DMS153 treated with DMSO at 0.1 percent for 48 hours (cell line): Measurements from ENCODE around the gene TMPRSS9.

Experiments used
- DNase-seq: peaks from one replicate; lab custom pipeline; 2025; ENCODE audit not compliant: unreplicated experiment; lab: John Stamatoyannopoulos, UW

The TMPRSS9 gene

DNA sequence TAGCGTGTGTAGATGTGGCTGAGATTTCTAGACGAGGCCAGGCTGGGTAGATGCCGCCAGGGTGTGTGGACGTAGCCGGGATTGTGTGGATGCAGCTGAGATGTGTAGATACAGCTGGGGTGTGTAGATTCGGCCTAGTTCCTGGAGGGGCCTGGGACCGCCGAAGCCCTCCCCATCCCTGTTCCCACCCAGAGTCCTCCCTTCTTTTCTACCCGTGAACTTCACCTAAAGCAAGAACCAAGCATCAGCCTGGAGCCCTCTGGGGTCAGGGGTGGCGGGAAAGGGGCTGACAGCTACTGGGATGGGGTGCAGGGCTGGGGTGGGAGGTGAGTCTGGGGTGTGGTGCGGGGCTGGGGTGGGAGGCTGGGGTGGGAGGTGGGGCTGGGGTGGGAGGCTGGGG lies 768 bp downstream of the TMPRSS9 start:
- no peak for DNase-seq

- DNase-seq = no peak
These were observed 1.4 kb downstream of the TMPRSS9 start for GRCh38 chr19:2361246-2362045.

DNA sequence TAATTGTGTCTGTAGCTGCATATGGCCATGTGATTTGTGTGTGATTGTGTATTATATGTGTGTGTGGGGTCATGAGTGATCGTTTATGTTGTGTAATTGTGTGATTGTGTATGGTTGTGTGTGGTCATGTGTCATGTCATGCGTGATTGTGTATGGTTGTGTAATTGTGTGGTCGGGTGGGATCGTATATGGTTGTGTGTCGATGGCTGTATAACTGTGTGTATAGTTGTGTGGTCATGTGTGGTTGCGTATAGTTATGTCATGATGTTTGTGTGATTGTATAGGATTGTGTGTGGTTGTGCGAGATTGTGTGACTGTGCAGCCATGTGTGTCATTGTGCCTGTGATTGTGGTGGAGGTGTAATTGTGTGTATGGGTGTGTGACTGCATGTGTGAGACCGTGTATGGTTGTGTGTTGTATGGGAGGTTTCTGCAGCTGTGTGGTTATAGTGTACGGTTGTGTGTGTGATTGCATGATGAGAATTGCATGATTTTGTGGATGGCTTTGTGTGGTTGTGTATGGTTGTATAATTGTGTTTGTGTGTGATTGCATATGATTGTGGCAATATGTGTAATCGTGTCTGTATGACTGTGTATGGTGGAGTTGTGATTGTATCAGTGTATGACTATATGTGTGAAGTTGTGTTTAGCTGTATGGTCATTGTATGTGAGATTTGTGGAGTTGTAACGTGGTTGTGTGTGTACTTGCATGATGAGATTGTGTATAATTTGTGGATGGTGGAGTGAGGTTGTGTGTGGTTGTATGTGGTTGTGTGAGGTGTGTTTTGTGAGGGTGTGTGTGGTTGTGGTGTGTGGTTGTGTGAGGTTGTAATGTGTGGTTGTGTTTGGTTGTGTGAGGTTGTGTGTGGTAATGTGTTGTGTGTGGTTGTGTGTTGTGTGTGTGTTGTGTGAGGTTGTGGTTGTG lies 2.2 kb downstream of the TMPRSS9 start:
- no peak for DNase-seq

DNA sequence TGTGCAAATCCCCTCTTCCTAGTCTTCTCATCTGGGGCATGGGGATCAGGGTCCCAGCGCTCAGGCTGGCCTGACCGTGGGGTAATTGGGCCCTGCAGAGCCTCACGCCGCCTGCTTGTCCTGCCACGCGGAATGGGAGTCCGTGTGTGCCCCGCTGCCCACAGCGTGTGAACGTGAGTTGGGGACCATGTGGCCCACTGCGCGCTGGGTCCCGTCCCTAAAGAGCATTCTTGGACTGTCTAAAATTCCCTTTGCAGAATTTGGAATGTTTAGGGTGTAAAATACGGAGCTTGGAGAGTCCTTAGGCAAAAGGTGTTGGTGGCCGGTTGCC lies 2.9 kb downstream of the TMPRSS9 start:
- DNase-seq = no peak

- DNase-seq = no peak
These were observed 3.4 kb downstream of the TMPRSS9 start for GRCh38 chr19:2363419-2363818.

DNA sequence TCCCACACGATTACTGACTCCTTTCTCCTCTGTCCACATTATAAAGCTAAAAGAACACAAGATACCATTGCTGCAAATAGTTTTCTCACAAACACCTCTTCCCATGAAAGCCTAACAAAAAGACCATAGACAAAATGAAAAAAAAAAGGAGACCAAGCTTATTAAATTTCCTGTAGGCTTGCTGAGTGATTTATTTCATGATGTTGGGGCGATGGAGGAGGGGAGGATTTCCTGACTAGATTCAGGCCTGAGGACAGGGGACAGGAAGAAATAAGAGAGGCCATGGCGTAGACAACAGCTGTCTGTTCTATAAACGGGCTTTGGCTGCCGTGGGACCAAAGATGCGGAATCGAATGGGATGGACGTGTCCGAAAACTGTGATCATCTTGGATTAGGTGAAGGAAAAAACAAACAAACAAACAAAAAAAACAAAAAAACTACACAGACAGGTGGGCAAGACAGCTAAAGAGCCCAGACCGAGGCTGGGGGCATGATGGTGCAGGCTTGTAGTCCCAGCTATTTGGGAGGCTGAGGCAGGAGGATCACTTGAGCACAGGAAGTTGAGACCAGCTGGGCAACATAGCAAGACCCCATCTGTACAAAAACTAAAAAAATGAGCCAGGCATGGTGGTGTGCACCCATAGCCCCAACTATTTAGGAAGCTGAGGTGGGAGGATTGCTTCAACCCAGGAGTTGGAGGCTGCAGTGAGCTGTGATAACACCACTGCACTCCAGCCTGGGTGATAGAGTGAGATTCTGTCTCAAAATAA lies 5.3 kb downstream of the TMPRSS9 start:
- DNase-seq = no peak

DNA sequence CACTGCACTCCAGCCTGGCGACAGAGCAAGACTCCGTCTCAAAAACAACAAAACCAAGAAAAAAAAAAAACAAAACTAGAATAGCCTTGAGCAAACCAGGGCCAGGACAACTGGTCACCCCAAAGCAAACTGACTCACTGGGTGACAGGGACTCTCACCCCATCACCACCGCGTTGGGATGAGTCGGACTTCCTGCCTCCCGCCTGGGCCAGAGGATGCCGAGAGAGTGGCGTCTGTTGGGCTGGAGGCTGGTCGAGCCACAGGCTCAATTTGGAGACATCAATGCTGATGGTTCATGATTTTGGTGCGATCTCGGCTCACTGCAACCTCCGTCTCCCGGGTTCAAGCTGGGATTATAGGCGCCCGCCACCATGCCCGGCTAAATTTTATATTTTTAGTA lies 11.6 kb downstream of the TMPRSS9 start:
- no peak for DNase-seq

- DNase-seq = no peak
These were observed 12.1 kb downstream of the TMPRSS9 start for GRCh38 chr19:2372076-2372612.

DNA sequence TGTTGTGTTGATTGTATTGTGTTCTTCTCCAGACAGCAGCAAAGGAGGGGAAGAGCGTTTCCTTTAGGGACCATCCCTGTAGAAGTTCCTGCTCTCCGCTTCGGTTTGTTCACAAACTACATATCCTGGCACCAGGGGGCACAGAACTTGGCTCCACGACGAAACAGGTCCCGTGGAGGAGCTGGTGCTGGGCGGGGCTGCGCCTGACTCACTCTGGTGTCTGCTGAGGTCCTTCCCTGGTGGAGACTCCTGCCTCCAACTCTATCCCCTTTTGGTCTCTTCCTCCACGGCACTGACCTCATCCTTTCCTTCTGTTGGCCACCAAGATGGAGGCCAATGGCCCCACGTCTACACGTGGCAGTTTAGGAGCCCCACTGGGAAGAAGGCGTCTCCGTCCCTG lies 14.7 kb downstream of the TMPRSS9 start:
- DNase-seq = no peak

GRCh38 chr19:2375353-2376121 lies 15.5 kb downstream of the TMPRSS9 start:
- no peak for DNase-seq

GRCh38 chr19:2376784-2377519 lies 16.9 kb downstream of the TMPRSS9 start:
- no peak for DNase-seq

GRCh38 chr19:2380567-2380966 lies 20.5 kb downstream of the TMPRSS9 start:
- no peak for DNase-seq

DNA sequence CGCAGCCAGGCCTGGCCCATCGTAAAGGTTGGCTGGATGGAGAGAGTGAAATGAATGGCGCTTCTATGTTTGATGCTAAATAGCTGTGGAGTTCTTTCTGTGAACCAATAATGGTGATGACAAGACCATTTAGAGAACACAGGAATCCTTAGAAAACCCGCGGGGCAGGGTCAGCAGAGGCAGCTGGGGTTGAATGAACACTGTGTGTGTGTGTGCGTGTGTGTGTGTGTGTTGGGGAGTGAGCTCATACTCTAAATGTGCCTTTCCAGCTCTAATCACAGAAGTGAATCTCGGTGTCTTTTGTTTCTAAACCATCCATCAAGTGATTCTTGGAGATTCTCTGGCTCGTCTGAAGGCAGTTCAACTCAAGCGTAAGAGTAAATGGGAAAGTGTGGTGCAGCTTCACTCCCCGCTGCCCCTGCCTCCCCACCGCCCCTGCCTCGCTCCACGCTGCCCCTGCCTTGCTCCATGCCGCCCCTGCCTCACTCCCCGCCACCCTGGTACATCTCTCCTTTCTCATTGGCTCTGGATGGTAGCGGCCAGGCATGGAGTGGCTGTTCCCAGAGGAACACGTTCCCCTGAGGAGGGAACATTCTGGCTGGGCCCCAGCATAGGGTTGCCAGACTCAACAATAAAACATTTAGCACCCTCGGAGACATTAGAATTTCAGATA lies 21.2 kb downstream of the TMPRSS9 start:
- DNase-seq = no peak

DNA sequence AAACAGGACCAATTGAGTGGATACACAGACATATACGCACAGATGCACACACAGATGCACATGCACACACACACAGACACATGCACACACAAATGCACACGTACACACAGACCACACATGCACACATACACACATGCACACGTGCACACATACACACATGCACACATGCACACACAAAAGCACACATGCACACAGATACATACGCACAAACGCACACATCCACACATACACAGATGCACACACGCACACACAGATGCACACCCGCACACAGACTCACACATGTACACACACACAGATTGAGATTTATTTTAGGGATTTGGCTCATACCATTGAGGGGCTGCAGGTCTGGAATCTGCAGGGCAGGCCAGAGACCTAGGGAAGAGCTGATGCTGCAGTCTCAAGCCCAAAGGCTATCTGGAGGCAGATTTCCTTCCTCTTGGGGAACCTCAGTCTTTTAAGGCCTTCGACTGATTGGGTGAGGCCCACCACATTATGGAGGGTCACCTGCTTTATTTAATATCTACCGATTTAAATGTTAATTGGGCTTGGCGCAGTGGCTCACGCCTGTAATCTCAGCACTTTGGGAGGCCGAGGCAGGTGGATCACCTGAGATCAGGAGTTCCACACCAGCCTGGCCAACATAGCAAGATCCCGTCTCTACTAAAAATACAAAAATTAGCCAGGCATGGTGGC lies 22.6 kb downstream of the TMPRSS9 start:
- DNase-seq = no peak

- DNase-seq = peak; percentile 57
These were observed 25.1 kb downstream of the TMPRSS9 start for GRCh38 chr19:2385053-2385721.

DNA sequence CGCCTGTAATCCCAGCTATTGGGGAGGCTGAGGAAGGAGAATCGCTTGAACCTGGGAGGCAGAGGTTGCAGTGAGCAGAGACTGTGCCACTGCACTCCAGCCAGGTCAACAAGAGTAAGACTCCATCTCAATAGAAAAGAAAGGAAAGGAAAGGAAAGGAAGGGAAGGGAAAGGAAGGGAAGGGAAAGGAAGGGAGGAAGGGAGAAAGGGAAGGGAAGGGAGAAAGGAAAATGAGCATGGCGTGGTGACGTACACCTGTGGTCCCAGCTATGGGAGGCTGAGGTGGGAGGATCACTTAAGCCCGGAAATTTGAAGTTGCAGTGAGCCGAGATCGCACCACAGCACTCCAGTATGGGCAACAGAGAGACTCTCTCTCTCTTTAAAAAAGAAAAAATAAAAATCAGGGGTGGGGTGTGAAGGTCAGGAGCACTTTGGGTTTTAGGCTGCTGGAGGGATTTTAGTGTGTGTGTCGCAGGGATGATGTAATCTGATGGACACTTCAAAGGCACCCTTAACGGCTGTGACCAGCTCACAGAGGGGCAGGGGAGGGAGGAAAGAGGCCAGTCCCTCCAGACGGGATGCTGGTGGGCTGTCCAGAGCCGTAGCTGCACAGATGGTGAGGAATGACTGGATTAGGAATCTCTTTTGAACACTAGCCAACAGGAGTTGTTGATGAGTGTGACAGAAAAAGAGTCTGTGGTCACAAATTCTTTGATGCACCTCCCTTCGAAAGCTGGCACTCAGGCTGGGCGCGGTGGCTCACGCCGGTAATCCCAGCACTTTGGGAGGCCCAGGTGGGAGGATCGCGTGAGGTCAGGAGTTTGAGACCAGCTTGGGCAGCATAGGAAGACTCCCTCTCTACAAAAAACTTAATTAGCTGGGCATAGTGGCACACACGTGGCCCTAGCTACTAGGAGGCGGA lies 27.6 kb downstream of the TMPRSS9 start:
- no peak for DNase-seq

DNA sequence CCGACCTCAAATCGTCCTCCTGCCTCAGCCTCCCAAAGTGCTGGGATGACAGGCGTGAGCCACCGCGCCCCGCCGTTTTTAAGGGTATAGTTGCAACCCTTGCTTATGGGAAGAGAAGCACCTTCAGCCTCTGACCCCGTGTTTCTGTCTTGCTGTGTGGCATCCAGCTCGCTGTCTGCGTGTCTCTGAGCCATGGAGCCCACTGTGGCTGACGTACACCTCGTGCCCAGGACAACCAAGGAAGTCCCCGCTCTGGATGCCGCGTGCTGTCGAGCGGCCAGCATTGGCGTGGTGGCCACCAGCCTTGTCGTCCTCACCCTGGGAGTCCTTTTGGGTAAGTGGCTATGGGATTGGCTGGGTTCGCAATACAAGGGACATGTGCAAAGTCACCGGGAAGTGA lies 29.5 kb downstream of the TMPRSS9 start:
- DNase-seq = no peak
